CD4-positive, alpha-beta T cell (primary cell): Measurements from ENCODE around the gene CWH43. TPM values are rescaled to one million over a fixed set of nuclear protein-coding genes. Genes with fewer than 3 reads are reported as not detected.
A peak's percentile ranks its signal among the peaks of the same experiment; 100 is the strongest.

Source experiments
- ATAC-seq: fragments of 200-7000 bp; cut with Tn5 transposase; one replicate; pipeline ENCODE4 v1.10.0; 2022; ENCODE audit warnings: mild to moderate bottlenecking; ENCODE audit not compliant: poor library complexity
- CTCF ChIA-PET: fragments of 350-600 bp; sonication (Branson Sonifier 250); formaldehyde crosslinking; loops from one replicate; lab custom pipeline; 2021; ENCODE audit warnings: antibody characterized with exemption, inconsistent platforms; lab: Charles Lee
- POLR2A ChIA-PET: fragments of 350-600 bp; sonication (Branson Sonifier 250); formaldehyde crosslinking; loops from one replicate; lab custom pipeline; 2021; ENCODE audit warnings: antibody characterized with exemption, inconsistent platforms; lab: Charles Lee
- DNase-seq, 14 experiments: peaks; one replicate each; pipeline ENCODE4 v3.0.0-alpha.2; 2013 to 2020; ENCODE audit warnings: mixed read lengths in 2 of 14
- H3K27ac ChIP-seq, 2 donors: one replicate each; pipeline versions ENCODE4 v1.5.1 to v1.7.0; 2013; ENCODE audit warnings: low read length in 2 of 2, low read depth in 1 of 2, mild to moderate bottlenecking in 1 of 2
- H3K27me3 ChIP-seq, 2 experiments: 1 replicate in 1 of 2; 2 replicates in 1 of 2; pipeline versions ENCODE4 v1.6.1 to v1.7.0; 2013; ENCODE audit warnings: low read length in 2 of 2, control low read depth in 1 of 2, mild to moderate bottlenecking in 1 of 2, moderate library complexity in 1 of 2; ENCODE audit not compliant: insufficient read depth in 2 of 2, control insufficient read depth in 1 of 2
- H3K36me3 ChIP-seq: one replicate; pipeline ENCODE4 v1.6.1; 2013; ENCODE audit warnings: low read length, control low read depth; ENCODE audit not compliant: insufficient read depth
- H3K4me1 ChIP-seq: one replicate; pipeline ENCODE4 v1.6.1; 2013; ENCODE audit warnings: low read length, control low read depth; ENCODE audit not compliant: insufficient read depth
- H3K4me3 ChIP-seq: one replicate; pipeline ENCODE4 v1.5.1; 2013; ENCODE audit warnings: mild to moderate bottlenecking, low read length, moderate library complexity
- H3K9me3 ChIP-seq, 2 experiments: 1 replicate in 1 of 2; 2 replicates in 1 of 2; pipeline versions ENCODE4 v1.6.1 to v1.7.0; 2013; ENCODE audit warnings: low read length in 2 of 2, mild to moderate bottlenecking in 2 of 2, control low read depth in 1 of 2, moderate library complexity in 1 of 2; ENCODE audit not compliant: control insufficient read depth in 1 of 2, insufficient read depth in 1 of 2
- H3K27ac Mint-ChIP-seq: one replicate; pipeline ENCODE4 v1.8.0; 2020; ENCODE audit warnings: mixed read lengths
- H3K27me3 Mint-ChIP-seq: one replicate; pipeline ENCODE4 v1.8.0; 2021; ENCODE audit warnings: mixed read lengths
- H3K36me3 Mint-ChIP-seq: one replicate; pipeline ENCODE4 v1.8.0; 2021; ENCODE audit warnings: low read depth, mixed read lengths
- H3K4me1 Mint-ChIP-seq: one replicate; pipeline ENCODE4 v1.8.0; 2021; ENCODE audit warnings: low read depth, mixed read lengths
- H3K4me3 Mint-ChIP-seq: one replicate; pipeline ENCODE4 v1.8.0; 2020; ENCODE audit warnings: mild to moderate bottlenecking, mixed read lengths
- H3K9me3 Mint-ChIP-seq: one replicate; pipeline ENCODE4 v1.8.0; 2020; ENCODE audit warnings: mixed read lengths
- intact Hi-C, 2 experiments: fragments of 100-400 bp; cut with DNase I in 1 of 2; cut with micrococcal nuclease in 1 of 2; formaldehyde crosslinking; loops; one replicate each; pipeline versions ENCODE4 v1.15.1 to v1.9.0; 2023 to 2025; cut with DNase I, micrococcal nuclease
- total RNA-seq, 174 experiments: library from RNA in 2 of 174; stranded (reverse) in 2 of 174; gene quantifications; one replicate each; pipeline ENCODE4 v1.2.3 and lab custom pipeline; 2021 to 2026
- TF ChIP-seq, protein P1 (sequence below): fragments of 200-600 bp; IDR thresholded peaks from one replicate; pipeline ENCODE4 v1.8.0; 2022; ENCODE audit warnings: antibody characterized with exemption, mild to moderate bottlenecking

CWH43 gene
- total RNA-seq, 2 experiments from 2014 or later: not detected

DNA sequence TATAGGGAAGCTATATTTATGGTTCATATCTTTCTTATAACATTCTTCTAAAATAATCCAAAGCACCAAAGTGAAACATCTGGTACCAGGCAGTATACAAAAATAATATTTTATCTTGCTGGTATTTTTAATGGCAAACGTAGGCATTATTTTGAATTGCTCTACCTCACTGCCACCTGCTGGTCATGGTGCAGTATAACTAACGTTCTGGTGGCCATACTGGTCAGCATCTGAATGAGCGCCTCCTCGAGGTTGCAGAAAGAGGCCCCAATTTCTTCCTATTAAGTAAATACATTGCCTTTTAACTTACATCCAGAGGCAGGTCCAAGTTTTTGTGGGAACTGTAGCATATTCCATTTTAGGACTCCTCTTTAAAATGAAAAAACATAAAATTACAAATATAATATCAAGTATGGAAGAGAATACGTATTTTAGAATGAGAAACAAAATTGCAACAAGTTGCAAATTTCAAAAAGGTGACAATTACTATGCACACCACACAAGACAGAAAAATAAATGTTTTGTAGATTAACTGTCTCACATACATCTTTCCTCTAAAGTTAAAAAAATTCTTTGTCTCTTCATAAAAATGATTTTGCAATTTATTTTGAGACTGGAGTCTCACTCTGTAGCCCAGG lies 22.9 kb upstream of the CWH43 start:
- H3K9me3 Mint-ChIP-seq: no peaks in the 10 kb centered on the region
- no peak overlapping the region for H3K27ac Mint-ChIP-seq
- Histone ChIP-seq H3K27ac (no peak overlapping the region), H3K36me3 (no peaks in the 10 kb centered on the region), H3K4me3 (no peak overlapping the region), H3K4me1 (no peaks in the 10 kb centered on the region), H3K27me3 (no peaks in the 10 kb centered on the region), H3K9me3 (no peaks in the 10 kb centered on the region)
- ATAC-seq: peak; percentile 100
- H3K36me3 Mint-ChIP-seq: no peaks in the 10 kb centered on the region
- DNase-seq: peak; percentile 56 to 89 (median 68)
- no peak overlapping the region for H3K4me3 Mint-ChIP-seq
- TF ChIP-seq, protein P1, sequence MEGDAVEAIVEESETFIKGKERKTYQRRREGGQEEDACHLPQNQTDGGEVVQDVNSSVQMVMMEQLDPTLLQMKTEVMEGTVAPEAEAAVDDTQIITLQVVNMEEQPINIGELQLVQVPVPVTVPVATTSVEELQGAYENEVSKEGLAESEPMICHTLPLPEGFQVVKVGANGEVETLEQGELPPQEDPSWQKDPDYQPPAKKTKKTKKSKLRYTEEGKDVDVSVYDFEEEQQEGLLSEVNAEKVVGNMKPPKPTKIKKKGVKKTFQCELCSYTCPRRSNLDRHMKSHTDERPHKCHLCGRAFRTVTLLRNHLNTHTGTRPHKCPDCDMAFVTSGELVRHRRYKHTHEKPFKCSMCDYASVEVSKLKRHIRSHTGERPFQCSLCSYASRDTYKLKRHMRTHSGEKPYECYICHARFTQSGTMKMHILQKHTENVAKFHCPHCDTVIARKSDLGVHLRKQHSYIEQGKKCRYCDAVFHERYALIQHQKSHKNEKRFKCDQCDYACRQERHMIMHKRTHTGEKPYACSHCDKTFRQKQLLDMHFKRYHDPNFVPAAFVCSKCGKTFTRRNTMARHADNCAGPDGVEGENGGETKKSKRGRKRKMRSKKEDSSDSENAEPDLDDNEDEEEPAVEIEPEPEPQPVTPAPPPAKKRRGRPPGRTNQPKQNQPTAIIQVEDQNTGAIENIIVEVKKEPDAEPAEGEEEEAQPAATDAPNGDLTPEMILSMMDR: peak; percentile 99
- H3K4me1 Mint-ChIP-seq: no peaks in the 10 kb centered on the region
- intact Hi-C loops: loop anchor here (1.0 to 10.0 kb wide), 7 partner anchors 58 to 516 kb away; partner anchors contain the start of gene FRYL (in 1 of the 2)
- POLR2A ChIA-PET: interaction anchor here (0.7 to 1.0 kb wide), 2 partner anchors 14 to 182 kb away, joined by 3 read pairs; no protein-coding TSS in a partner anchor
- CTCF ChIA-PET: interaction anchor here (0.7 to 3.6 kb wide), 4 partner anchors 11 to 385 kb away, joined by 3 to 19 read pairs (median 3); no protein-coding TSS in a partner anchor
- H3K27me3 Mint-ChIP-seq: no peaks in the 10 kb centered on the region

DNA sequence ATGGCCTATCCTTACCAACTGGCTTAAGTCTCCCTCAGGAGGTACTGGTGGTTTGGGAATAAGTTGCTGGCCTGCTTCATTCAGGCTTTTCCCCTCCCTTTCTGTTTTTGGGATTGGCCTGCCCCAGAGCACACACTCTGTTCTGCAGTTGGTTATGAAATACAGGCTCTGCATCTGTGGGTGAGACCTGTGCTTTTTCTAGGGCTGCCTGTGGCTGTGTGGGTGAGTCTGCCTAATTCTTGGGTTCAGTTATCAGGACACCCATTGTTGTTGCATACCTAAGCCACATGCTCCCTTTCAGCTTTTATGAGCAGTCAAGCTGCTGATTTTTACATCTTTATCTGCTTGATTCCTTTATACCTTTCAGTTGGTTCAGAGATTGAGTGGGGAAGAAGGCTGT lies 19.0 kb upstream of the CWH43 start:
- intact Hi-C loops: loop anchor here in 1 of 2 experiments (10.0 kb wide), 1 partner anchor 292 kb away; no protein-coding TSS in a partner anchor
- Histone ChIP-seq H3K27me3 (no peaks in the 10 kb centered on the region), H3K9me3 (no peaks in the 10 kb centered on the region), H3K36me3 (no peaks in the 10 kb centered on the region), H3K27ac (no peak overlapping the region), H3K4me1 (no peaks in the 10 kb centered on the region), H3K4me3 (no peak overlapping the region)
- H3K36me3 Mint-ChIP-seq: no peaks in the 10 kb centered on the region
- ATAC-seq: no peak
- no peaks in the 10 kb centered on the region for H3K27me3 Mint-ChIP-seq
- no peaks in the 10 kb centered on the region for H3K4me1 Mint-ChIP-seq
- no peaks in the 10 kb centered on the region for H3K9me3 Mint-ChIP-seq
- ChIA-PET CTCF (no interaction called here), POLR2A (no interaction called here)
- no peak overlapping the region for H3K27ac Mint-ChIP-seq
- TF ChIP-seq, protein P1: no peak
- no peak overlapping the region for H3K4me3 Mint-ChIP-seq
- no peak for DNase-seq

DNA sequence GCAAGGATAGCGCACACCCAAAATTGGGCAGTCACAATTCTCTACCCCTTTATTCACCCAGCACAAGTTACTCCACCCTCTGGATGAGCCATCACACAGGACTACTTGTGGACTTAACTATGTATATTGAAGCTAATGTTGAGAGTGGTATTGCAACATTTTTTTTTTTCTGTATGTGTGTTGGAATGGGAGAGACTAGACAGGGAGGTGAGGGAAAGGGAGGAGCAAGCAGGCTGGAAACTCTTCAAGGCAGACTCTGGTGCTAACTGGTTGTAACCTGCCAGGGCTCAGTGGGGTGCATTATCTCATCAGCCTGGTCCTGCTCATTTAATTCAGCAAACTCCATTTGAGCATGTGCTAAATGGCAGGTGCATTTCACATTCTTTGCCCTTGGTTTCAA lies 18.4 kb upstream of the CWH43 start:
- no peaks in the 10 kb centered on the region for H3K9me3 ChIP-seq
- Mint-ChIP-seq H3K4me1 (no peaks in the 10 kb centered on the region), H3K9me3 (no peaks in the 10 kb centered on the region), H3K27me3 (peaks cover under 1% of the 10 kb centered on the region), H3K27ac (no peak overlapping the region), H3K36me3 (no peaks in the 10 kb centered on the region), H3K4me3 (no peak overlapping the region)
- TF ChIP-seq, protein P1: no peak
- POLR2A ChIA-PET: no interaction called here
- CTCF ChIA-PET: no interaction called here
- no peaks in the 10 kb centered on the region for H3K36me3 ChIP-seq
- H3K4me1 ChIP-seq: no peaks in the 10 kb centered on the region
- H3K27ac ChIP-seq: no peak overlapping the region
- ATAC-seq (no peak), DNase-seq (no peak)
- intact Hi-C loops: loop anchor here in 1 of 2 experiments (10.0 kb wide), 1 partner anchor 293 kb away; no protein-coding TSS in a partner anchor
- H3K27me3 ChIP-seq: no peaks in the 10 kb centered on the region
- no peak overlapping the region for H3K4me3 ChIP-seq
